ENCODE data around the gene ZMYND10. TPM values are rescaled to one million over a fixed set of nuclear protein-coding genes. Genes with fewer than 3 reads are reported as not detected.

Gene ZMYND10
- total RNA-seq, 4 donors from 2014 or later: 0.30 to 1.7 (median 1.3) TPM; not detected in 1

DNA sequence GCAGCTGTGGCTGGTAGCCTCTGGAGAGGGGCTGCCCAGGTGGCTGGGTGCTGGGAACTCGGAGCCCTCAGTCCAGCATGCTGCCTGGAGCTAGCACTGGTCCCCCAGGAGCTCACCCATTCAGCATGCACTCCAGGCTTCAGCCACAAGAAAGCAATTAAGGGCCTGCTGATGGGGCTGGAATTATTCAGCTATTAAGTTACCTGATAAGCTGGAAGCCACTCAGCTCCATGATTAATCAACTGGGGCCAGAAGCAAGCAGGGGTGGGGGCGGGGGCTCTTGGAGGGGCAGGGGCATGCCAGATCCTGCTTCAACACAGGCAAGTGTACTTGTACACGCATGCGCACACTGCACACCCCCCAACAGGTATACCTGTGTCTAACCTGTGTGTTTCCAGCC, 35.9 kb upstream of the ZMYND10 start:
- DNase-seq (ENCODE audit: low spot score in 2 of 2): no peak
- H3K36me3 ChIP-seq: no peaks in the 10 kb centered on the region
- TF ChIP-seq POLR2A (IDR thresholded peaks at IDR 0.05) (no peak), EP300 (IDR thresholded peaks at IDR 0.05) (no peak)
- TF ChIP-seq, protein P1, sequence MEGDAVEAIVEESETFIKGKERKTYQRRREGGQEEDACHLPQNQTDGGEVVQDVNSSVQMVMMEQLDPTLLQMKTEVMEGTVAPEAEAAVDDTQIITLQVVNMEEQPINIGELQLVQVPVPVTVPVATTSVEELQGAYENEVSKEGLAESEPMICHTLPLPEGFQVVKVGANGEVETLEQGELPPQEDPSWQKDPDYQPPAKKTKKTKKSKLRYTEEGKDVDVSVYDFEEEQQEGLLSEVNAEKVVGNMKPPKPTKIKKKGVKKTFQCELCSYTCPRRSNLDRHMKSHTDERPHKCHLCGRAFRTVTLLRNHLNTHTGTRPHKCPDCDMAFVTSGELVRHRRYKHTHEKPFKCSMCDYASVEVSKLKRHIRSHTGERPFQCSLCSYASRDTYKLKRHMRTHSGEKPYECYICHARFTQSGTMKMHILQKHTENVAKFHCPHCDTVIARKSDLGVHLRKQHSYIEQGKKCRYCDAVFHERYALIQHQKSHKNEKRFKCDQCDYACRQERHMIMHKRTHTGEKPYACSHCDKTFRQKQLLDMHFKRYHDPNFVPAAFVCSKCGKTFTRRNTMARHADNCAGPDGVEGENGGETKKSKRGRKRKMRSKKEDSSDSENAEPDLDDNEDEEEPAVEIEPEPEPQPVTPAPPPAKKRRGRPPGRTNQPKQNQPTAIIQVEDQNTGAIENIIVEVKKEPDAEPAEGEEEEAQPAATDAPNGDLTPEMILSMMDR (IDR thresholded peaks at IDR 0.05): no peak
- no peak overlapping the region for H3K27ac ChIP-seq
- H3K9me3 ChIP-seq: no peaks in the 10 kb centered on the region
- H3K27me3 ChIP-seq: no peaks in the 10 kb centered on the region
- H3K4me3 ChIP-seq: no peak overlapping the region
- peaks cover 0 to 20% (median 5%) of the 10 kb centered on the region in 4 donors for H3K4me1 ChIP-seq
- 89 to 96% methylated on average over 4 of the region's 4 CpGs for whole genome bisulfite sequencing, 2 donors

DNA sequence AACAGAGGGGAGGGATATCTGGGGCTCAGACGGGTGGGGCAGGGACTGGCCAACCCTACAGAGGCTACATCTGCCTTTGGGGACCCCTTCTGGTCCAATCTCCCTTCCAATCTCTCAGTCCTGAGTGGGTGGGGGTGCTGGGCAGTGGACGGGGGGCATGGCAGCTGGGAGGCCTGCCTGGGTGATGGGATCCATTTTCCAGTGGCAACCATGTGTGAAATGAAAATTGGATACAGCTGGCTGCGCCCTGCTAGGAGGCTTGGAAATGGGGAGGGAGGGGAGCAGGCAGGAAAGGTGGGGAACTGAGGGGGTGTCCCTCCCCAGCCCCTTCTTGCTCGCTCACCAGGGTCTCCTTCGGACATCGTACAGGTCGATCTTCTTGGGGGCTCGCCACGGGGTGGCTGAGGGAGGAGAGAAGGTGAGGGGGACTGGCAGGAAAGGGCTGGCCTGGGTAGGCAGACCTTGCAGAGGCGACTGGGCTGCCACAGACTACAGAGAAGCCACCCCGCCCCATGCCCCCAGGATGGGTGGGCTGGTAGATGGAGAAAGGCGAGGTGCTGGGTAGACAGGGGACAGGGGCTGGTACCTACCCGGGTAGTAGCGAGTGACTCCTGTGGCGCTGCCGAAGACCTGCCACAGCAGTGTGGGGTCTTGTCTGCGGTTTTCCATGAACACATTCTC, 35.0 kb upstream of the ZMYND10 start:
- TF ChIP-seq POLR2A (IDR thresholded peaks at IDR 0.05) (no peak), EP300 (IDR thresholded peaks at IDR 0.05) (no peak)
- TF ChIP-seq, protein P1 (IDR thresholded peaks at IDR 0.05): no peak
- no peaks in the 10 kb centered on the region for H3K36me3 ChIP-seq

DNA sequence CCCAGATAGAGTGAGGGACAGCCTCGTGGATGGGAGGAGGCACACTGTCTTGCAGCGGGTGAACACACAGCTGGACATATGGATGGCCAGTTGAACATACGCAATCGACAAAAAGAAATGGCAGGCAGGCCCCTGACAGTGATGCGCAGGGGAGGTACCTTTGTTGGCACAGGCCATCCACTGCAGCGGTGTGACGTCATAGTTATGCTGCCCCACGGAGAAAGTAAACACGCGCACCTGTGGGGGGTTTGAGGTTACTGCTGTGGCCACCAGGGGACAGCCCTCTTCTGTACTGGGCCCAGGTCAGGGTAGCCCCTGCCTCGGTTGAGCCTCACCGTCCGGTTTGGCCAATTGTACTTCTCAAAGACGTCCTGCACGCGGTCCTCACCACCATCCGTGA, 33.2 kb upstream of the ZMYND10 start:
- TF ChIP-seq POLR2A (IDR thresholded peaks at IDR 0.05): no peak
- TF ChIP-seq EP300 (IDR thresholded peaks at IDR 0.05): no peak
- TF ChIP-seq, protein P1 (IDR thresholded peaks at IDR 0.05): no peak
- Histone ChIP-seq H3K27ac (no peak overlapping the region), H3K27me3 (no peaks in the 10 kb centered on the region), H3K36me3 (no peaks in the 10 kb centered on the region), H3K9me3 (no peaks in the 10 kb centered on the region), H3K4me1 (peaks cover 0 to 13% (median 5%) of the 10 kb centered on the region in 4 donors), H3K4me3 (no peak overlapping the region)
- 88 to 93% methylated on average over 14 to 17 of the region's 17 CpGs for WGBS, 2 donors
- DNase-seq (ENCODE audit: low spot score in 2 of 2): no peak

More for the DNA sequence above, 35.0 kb upstream of the ZMYND10 start:
- H3K27me3 ChIP-seq: no peaks in the 10 kb centered on the region
- H3K4me1 ChIP-seq: peaks cover 0 to 20% (median 5%) of the 10 kb centered on the region in 4 donors
- H3K27ac ChIP-seq: no peak overlapping the region
- DNase-seq (ENCODE audit: low spot score in 2 of 2): no peak
- no peaks in the 10 kb centered on the region for H3K9me3 ChIP-seq
- WGBS, 2 donors: 86 to 90% methylated on average over 17 of the region's 17 CpGs
- no peak overlapping the region for H3K4me3 ChIP-seq

DNA sequence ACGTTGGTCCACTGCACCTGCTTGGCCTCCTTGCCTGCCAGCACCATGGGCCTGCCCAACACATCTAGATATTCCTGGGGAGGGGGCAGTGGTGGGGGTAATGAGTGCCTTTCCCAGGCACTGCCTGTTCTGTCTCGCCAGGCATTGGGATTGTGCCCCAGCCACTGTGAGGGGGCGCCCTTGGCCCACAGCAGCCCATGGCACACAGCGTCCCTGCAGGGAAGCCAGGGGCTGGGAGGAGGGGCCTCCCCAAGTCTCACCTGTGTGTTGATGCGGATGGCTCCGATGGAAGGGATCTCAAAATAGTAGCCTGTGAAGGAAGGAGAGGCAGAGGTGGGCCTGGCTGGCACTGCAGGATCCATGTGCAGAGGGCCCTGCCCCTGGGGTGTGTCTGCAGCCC, 32.5 kb upstream of the ZMYND10 start:
- H3K4me3 ChIP-seq: no peak overlapping the region
- no peaks in the 10 kb centered on the region for H3K9me3 ChIP-seq
- no peaks in the 10 kb centered on the region for H3K27me3 ChIP-seq
- no peaks in the 10 kb centered on the region for H3K36me3 ChIP-seq
- TF ChIP-seq POLR2A (IDR thresholded peaks at IDR 0.05) (no peak), EP300 (IDR thresholded peaks at IDR 0.05) (no peak)
- TF ChIP-seq, protein P1 (IDR thresholded peaks at IDR 0.05): no peak
- peaks cover 0 to 7% (median 5%) of the 10 kb centered on the region in 4 donors for H3K4me1 ChIP-seq
- WGBS, 2 donors: 73 to 81% methylated on average over 3 to 4 of the region's 6 CpGs
- no peak for DNase-seq (ENCODE audit: low spot score in 2 of 2)
- no peak overlapping the region for H3K27ac ChIP-seq

DNA sequence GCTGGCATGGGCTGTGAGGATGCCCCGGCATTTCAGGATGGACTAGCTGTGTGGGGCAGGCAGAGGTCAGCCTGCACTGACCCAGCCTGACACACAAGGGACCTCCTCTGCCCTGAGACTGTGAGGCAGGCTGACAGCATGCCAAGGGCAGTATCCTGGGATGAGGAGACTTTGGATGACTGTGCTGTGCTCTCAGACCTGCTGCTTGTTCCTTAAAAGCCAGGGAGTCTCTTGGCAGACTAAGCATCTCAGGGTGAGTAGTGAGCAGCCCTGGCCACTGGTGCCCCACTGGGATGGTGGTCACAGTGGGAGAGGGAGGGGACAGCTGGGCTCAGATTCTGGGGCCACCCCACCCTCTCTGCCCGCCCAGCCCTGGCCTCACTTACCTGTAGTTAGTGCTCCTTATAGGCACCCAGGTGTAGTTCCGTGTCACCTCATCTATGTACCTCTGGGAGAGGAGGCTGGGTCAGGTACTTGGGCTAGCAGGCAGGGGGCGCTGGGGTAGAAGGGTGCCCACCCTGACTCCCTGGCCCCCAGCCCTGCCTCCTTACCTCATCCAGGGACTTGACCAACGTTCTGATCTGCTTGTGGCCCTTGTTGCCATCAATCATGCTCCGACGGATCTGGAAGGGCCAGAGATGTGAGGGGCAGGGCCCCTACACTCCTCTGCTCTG, 29.9 kb upstream of the ZMYND10 start:
- TF ChIP-seq EP300 (IDR thresholded peaks at IDR 0.05): no peak
- no peak for TF ChIP-seq POLR2A (IDR thresholded peaks at IDR 0.05)
- TF ChIP-seq, protein P1 (IDR thresholded peaks at IDR 0.05): no peak
- WGBS, 2 donors: 69 to 75% methylated on average over 6 to 7 of the region's 7 CpGs
- Histone ChIP-seq H3K36me3 (no peaks in the 10 kb centered on the region), H3K4me1 (peaks cover 0 to 13% (median 0%) of the 10 kb centered on the region in 4 donors), H3K9me3 (no peaks in the 10 kb centered on the region), H3K27ac (no peak overlapping the region), H3K27me3 (no peaks in the 10 kb centered on the region), H3K4me3 (no peak overlapping the region)
- DNase-seq (ENCODE audit: low spot score in 2 of 2): no peak
